Measurements from ENCODE around the gene UBE3C.

Gene UBE3C

GRCh38 chr7:157284229-157285014 is 145.7 kb downstream of the UBE3C start:
- Histone ChIP-seq H3K27ac (ENCODE audit: low read depth, low read length) (no peak overlapping the region), H3K79me2 (ENCODE audit: control insufficient read depth, low read length) (no peaks in the 10 kb centered on the region), H3K4me3 (ENCODE audit: low read length) (no peak overlapping the region), H3K27me3 (ENCODE audit: control insufficient read depth, low read length) (peaks cover 8% of the 10 kb centered on the region), H3F3A (ENCODE audit: control insufficient read depth, insufficient read depth) (no peaks in the 10 kb centered on the region), H3K9me2 (replicated peaks; ENCODE audit: control insufficient read depth, low read length) (no peaks in the 10 kb centered on the region), H3K4me1 (ENCODE audit: control insufficient read depth, low read length) (no peaks in the 10 kb centered on the region), H3K4me2 (ENCODE audit: low read length) (no peak overlapping the region), H3K36me3 (ENCODE audit: control insufficient read depth, low read length) (no peaks in the 10 kb centered on the region), H3K9me3 (ENCODE audit: control insufficient read depth, insufficient read depth, low read length) (no peaks in the 10 kb centered on the region), H4K20me1 (ENCODE audit: control insufficient read depth, insufficient read depth, low read depth, low read length) (no peaks in the 10 kb centered on the region)
- no peak for TF ChIP-seq EZH2phosphoT487 (IDR thresholded peaks at IDR 0.05; ENCODE audit: borderline replicate concordance, low read length)
- TF ChIP-seq, protein P1, sequence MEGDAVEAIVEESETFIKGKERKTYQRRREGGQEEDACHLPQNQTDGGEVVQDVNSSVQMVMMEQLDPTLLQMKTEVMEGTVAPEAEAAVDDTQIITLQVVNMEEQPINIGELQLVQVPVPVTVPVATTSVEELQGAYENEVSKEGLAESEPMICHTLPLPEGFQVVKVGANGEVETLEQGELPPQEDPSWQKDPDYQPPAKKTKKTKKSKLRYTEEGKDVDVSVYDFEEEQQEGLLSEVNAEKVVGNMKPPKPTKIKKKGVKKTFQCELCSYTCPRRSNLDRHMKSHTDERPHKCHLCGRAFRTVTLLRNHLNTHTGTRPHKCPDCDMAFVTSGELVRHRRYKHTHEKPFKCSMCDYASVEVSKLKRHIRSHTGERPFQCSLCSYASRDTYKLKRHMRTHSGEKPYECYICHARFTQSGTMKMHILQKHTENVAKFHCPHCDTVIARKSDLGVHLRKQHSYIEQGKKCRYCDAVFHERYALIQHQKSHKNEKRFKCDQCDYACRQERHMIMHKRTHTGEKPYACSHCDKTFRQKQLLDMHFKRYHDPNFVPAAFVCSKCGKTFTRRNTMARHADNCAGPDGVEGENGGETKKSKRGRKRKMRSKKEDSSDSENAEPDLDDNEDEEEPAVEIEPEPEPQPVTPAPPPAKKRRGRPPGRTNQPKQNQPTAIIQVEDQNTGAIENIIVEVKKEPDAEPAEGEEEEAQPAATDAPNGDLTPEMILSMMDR (IDR thresholded peaks at IDR 0.05; ENCODE audit: low read depth, low read length, poor library complexity, severe bottlenecking), result no peak

DNA sequence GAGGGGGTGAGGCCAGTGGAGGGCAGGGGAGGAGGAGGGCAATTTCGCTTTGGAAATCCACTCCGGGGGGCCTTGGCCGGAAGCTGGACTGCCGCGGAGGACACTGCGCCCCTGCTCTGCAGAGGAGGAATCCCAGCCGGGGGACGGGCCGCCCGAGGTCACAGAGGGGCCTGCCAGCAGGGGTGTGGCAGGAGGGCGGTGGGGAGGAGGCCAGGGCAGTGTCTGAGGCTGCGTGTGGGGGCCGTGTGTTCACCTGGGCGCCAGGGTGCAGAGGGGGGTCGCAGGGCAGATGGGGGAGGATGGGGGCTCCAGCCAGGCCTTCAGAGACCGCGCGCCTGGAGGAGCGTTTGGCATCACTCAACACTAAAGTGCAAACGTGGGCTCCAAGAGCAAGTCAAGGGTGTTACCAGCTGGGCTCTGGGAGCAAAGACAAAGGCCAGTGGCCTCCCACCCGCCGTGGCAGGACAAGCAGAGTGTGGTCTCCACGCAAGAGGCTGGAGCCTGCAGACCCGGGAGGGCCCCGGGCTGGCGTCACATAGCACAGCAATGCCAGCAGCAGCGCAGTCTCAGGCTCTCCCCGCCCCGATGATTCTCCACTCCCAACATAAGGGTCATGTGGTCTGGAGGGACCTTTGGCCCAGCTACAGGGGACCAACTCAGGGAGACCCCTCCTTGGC is 152.8 kb downstream of the UBE3C start:
- H3F3A ChIP-seq (ENCODE audit: control insufficient read depth, insufficient read depth), result no peaks in the 10 kb centered on the region
- H3K4me2 ChIP-seq (ENCODE audit: low read length), result no peak overlapping the region
- no peak overlapping the region for H3K4me3 ChIP-seq (ENCODE audit: low read length)
- no peak overlapping the region for H3K27ac ChIP-seq (ENCODE audit: low read depth, low read length)
- H3K9me3 ChIP-seq (ENCODE audit: control insufficient read depth, insufficient read depth, low read length), result no peaks in the 10 kb centered on the region
- H4K20me1 ChIP-seq (ENCODE audit: control insufficient read depth, insufficient read depth, low read depth, low read length), result no peaks in the 10 kb centered on the region
- TF ChIP-seq, protein P1 (IDR thresholded peaks at IDR 0.05; ENCODE audit: low read depth, low read length, poor library complexity, severe bottlenecking), result no peak
- TF ChIP-seq EZH2phosphoT487 (IDR thresholded peaks at IDR 0.05; ENCODE audit: borderline replicate concordance, low read length), result no peak
- no peaks in the 10 kb centered on the region for H3K4me1 ChIP-seq (ENCODE audit: control insufficient read depth, low read length)
- H3K79me2 ChIP-seq (ENCODE audit: control insufficient read depth, low read length), result no peaks in the 10 kb centered on the region
- peaks cover 8% of the 10 kb centered on the region for H3K27me3 ChIP-seq (ENCODE audit: control insufficient read depth, low read length)
- no peaks in the 10 kb centered on the region for H3K9me2 ChIP-seq (replicated peaks; ENCODE audit: control insufficient read depth, low read length)
- no peaks in the 10 kb centered on the region for H3K36me3 ChIP-seq (ENCODE audit: control insufficient read depth, low read length)

- H3K27me3 ChIP-seq (ENCODE audit: control insufficient read depth, low read length), result peaks cover 8% of the 10 kb centered on the region
- TF ChIP-seq, protein P1 (IDR thresholded peaks at IDR 0.05; ENCODE audit: low read depth, low read length, poor library complexity, severe bottlenecking), result no peak
- TF ChIP-seq EZH2phosphoT487 (IDR thresholded peaks at IDR 0.05; ENCODE audit: borderline replicate concordance, low read length), result no peak
- H3F3A ChIP-seq (ENCODE audit: control insufficient read depth, insufficient read depth), result no peaks in the 10 kb centered on the region
- no peaks in the 10 kb centered on the region for H3K79me2 ChIP-seq (ENCODE audit: control insufficient read depth, low read length)
- no peaks in the 10 kb centered on the region for H3K4me1 ChIP-seq (ENCODE audit: control insufficient read depth, low read length)
- no peaks in the 10 kb centered on the region for H3K9me2 ChIP-seq (replicated peaks; ENCODE audit: control insufficient read depth, low read length)
- no peaks in the 10 kb centered on the region for H4K20me1 ChIP-seq (ENCODE audit: control insufficient read depth, insufficient read depth, low read depth, low read length)
- no peak overlapping the region for H3K4me3 ChIP-seq (ENCODE audit: low read length)
- H3K9me3 ChIP-seq (ENCODE audit: control insufficient read depth, insufficient read depth, low read length), result no peaks in the 10 kb centered on the region
- no peaks in the 10 kb centered on the region for H3K36me3 ChIP-seq (ENCODE audit: control insufficient read depth, low read length)
- H3K4me2 ChIP-seq (ENCODE audit: low read length), result no peak overlapping the region
- H3K27ac ChIP-seq (ENCODE audit: low read depth, low read length), result no peak overlapping the region
These were observed 153.5 kb downstream of the UBE3C start for GRCh38 chr7:157292258-157292657.

Data from DOHH2 (cell line).